ENCODE results near the gene FBXO34.
A peak's percentile ranks its signal among the peaks of the same experiment; 100 is the strongest.

FBXO34 gene

GRCh38 chr14:55270832-55271571 lies at the start of gene FBXO34:
Gene FBXO34 (plus strand): TSS chr14:55271421. CDS start chr14:55350391, 78,970 bp downstream.
- peak; percentile 64 to 98 (median 94) for DNase-seq

GRCh38 chr14:55221968-55222367 lies 49.3 kb upstream of the FBXO34 start:
- no peak for DNase-seq

GRCh38 chr14:55223364-55223763 lies 47.9 kb upstream of the FBXO34 start:
- no peak for DNase-seq

GRCh38 chr14:55228261-55228660 lies 43.0 kb upstream of the FBXO34 start:
- no peak for DNase-seq

GRCh38 chr14:55233591-55233990 lies 37.6 kb upstream of the FBXO34 start:
- no peak for DNase-seq

- no peak for DNase-seq
Measured at GRCh38 chr14:55238019-55238680, 33.1 kb upstream of the FBXO34 start.

- DNase-seq = no peak
Measured at GRCh38 chr14:55239320-55239719, 31.9 kb upstream of the FBXO34 start.

- no peak for DNase-seq
Measured at GRCh38 chr14:55240526-55241178, 30.6 kb upstream of the FBXO34 start.

GRCh38 chr14:55241673-55242072 lies 29.5 kb upstream of the FBXO34 start:
- no peak for DNase-seq

- no peak for DNase-seq
Measured at GRCh38 chr14:55243386-55243785, 27.8 kb upstream of the FBXO34 start.

- no peak for DNase-seq
Measured at GRCh38 chr14:55243813-55244212, 27.4 kb upstream of the FBXO34 start.

- DNase-seq = no peak
Measured at GRCh38 chr14:55245657-55246268, 25.5 kb upstream of the FBXO34 start.

- DNase-seq = no peak
Measured at GRCh38 chr14:55248411-55248810, 22.8 kb upstream of the FBXO34 start.

GRCh38 chr14:55249423-55249822 lies 21.8 kb upstream of the FBXO34 start:
- no peak for DNase-seq

GRCh38 chr14:55253276-55253675 lies 17.9 kb upstream of the FBXO34 start:
- DNase-seq = no peak

GRCh38 chr14:55254581-55254980 lies 16.6 kb upstream of the FBXO34 start:
- DNase-seq = no peak

GRCh38 chr14:55255979-55256378 lies 15.2 kb upstream of the FBXO34 start:
- no peak for DNase-seq

- no peak for DNase-seq
Measured at GRCh38 chr14:55256586-55256985, 14.6 kb upstream of the FBXO34 start.

GRCh38 chr14:55265197-55265596 lies 6.0 kb upstream of the FBXO34 start:
- DNase-seq = no peak

- no peak for DNase-seq
Measured at GRCh38 chr14:55267820-55268219, 3.4 kb upstream of the FBXO34 start.

GRCh38 chr14:55271572-55272298 lies 514 bp downstream of the FBXO34 start:
- DNase-seq = peak in 11 of 14 donors; percentile 10 to 71 (median 37)

GRCh38 chr14:55272387-55272786 lies 1.2 kb downstream of the FBXO34 start:
- no peak for DNase-seq
